GM21717 (cell line): ENCODE measurements around the gene PMF1.
"Not testable (repeated sequence)": the region's sequence is repeated elsewhere in the genome, so short reads cannot be mapped to it uniquely, and the experiment has no call there.

Experiments used
- ATAC-seq: cut with Tn5 transposase; IDR thresholded peaks from one replicate; pipeline ENCODE4 v1.9.1; 2021; ENCODE audit warnings: mild to moderate bottlenecking, moderate library complexity; ENCODE audit not compliant: unreplicated experiment

The PMF1 gene

DNA sequence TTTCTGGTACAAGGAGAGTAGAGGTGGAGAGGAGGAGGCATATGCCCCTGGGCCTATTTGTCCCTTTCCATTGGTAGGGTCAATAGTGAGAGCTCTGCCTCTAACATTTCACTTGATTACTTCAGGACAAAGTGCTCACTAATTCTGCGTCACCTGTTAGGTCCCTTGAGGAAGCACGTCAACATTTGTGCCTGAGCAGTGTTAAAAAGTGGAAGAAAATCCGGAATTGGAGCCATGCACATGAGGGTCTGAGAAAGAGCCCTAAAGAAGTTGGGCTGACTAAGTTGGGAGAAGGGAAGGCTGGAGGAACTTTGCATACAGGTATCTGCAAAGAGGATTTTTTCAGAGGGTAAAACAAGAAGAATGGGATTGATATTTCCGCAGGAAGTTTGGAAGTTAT, 17.0 kb upstream of the PMF1 start:
- ATAC-seq = no peak

DNA sequence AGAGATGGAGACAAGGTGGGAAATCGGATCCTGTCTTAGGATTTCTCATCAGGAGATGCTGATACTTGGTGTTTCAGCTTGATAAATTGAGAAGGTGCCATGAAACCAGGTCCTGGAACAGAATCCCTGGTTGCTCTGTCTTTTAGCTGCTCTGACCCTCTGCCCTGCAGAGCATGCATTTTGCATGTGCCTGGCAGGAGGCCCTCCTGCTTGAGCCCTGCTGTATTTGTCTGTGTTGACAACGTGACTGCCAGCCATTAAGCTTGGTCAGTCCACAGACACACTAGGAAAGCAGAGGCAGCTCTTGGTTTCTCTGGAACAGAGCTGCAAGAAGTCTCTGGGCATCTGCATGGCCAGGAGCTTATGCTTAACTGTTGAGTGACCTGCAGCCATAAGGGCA, 16.4 kb upstream of the PMF1 start:
- no peak for ATAC-seq

DNA sequence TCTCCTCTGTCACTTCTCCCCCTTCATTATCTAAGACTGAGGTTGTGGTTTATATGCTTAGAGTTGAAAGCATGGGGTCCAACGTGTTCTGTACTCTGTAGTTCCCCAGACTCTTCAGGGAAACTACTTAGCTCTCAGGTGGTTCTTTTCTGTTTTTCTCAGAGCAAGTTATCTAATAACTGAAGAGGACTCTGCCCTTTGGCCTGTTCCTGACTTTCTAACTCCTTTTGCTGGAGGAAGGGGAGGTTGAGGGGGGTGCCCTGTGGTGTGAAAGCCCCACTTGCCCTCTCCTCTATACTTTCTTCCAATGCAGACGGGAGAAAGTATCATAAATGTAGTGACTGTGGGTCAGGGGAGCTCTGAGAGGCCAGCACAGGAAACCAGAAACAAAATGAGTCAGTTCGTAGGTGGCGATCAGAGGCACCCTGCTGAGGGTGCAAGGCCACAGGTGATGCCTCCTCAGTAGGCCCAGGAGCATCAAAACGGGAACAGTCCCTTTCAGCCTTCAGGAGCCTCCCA, 13.9 kb upstream of the PMF1 start:
- no peak for ATAC-seq

DNA sequence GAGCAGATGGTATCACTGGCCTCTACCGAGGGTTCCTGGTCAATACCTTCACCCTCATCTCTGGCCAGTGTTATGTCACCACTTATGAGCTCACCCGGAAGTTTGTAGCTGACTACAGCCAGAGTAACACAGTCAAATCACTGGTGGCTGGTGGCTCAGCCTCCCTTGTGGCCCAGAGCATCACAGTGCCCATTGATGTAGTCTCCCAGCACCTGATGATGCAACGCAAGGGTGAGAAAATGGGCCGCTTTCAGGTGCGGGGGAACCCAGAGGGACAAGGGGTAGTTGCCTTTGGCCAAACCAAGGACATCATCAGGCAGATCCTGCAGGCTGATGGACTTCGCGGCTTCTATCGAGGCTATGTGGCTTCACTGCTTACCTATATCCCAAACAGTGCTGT, 12.8 kb upstream of the PMF1 start:
- no peak for ATAC-seq

DNA sequence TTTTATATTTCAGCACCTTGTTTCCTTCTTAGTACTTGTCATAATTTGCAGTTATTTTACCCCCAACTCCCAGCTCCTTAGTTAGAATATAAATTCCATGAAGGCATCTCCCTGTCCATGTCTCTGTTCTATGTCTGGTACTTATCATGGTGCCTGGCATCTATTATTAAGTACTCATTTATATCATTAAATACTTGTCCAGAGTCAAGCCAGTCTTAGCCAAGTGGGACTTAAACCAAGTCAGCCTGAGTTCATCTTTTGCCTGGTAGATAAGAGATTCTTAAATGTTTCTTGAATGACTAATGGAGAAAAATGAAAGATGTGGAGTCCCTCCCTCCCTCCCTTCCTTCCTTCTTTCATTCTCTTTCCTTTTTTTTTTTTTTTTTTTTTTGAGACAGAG, 9.5 kb upstream of the PMF1 start:
- no peak for ATAC-seq

DNA sequence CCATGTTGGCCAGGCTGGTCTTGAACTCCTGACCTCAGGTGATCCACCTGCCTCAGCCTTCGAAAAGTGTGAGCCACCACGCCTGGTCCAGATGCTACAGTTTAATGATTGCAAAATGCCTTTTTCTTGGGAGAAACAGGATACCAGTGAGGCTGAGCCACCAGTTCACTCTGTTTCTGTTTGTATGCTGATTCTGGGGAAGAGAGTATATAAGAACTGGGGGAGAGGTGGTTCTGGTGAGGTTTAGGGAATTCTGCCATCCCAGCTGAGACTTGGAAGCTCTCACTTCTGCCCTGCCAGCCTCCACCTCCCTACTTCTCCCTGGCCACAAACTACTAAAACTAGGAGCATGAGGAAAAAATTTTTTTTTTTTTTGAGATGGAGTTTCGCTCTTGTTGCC, 8.1 kb upstream of the PMF1 start:
- no peak for ATAC-seq

DNA sequence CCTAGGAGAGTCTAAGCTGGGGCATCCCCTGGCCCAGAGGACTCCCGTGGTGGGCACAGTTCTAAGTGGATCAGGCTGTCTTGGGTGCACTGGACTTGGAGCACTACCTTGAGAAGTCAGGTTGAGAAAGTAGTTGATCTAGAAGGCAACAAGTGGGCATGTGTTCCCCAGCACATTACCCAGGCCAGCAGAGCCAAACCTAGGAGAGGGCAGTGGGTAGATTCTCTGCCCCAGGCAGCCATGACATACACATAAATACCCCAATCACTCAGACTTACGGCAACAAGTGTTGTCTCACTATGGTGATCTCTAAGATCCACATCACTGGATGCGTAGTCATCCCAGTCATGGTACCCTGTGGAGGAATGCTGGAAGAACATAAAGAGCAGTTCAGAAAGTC, 1.6 kb upstream of the PMF1 start:
- no peak for ATAC-seq

DNA sequence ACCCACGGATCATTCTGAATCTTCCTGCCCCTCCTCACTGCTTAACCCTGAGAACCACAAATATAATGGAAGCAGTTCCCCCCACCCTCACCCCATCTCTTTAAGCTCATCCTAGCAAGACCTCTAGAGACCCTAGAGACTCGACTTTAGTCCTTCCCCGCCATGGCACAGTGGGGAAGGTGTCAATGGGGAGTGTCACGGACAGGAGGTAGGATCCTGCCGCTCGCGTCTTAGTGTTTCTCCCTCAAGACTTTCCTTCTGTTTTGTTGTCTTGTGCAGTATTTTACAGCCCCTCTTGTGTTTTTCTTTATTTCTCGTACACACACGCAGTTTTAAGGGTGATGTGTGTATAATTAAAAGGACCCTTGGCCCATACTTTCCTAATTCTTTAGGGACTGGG, 677 bp upstream of the PMF1 start:
- ATAC-seq = no peak

DNA sequence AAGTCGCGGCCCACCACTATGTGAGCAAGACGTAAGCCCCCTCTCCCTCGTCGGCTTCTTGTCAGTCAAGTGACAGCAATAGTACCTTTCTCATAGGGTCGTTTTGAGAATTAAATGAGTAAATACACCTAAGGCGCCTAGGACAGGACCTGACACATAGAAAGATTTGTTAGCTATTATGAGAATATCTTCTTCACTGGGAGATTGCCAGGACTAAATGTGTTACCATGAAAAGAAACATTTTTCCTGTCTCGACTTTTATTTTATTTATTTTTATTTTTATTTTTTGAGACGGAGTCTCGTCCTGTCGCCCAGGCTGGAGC, 798 bp downstream of the PMF1 start:
- no peak for ATAC-seq

DNA sequence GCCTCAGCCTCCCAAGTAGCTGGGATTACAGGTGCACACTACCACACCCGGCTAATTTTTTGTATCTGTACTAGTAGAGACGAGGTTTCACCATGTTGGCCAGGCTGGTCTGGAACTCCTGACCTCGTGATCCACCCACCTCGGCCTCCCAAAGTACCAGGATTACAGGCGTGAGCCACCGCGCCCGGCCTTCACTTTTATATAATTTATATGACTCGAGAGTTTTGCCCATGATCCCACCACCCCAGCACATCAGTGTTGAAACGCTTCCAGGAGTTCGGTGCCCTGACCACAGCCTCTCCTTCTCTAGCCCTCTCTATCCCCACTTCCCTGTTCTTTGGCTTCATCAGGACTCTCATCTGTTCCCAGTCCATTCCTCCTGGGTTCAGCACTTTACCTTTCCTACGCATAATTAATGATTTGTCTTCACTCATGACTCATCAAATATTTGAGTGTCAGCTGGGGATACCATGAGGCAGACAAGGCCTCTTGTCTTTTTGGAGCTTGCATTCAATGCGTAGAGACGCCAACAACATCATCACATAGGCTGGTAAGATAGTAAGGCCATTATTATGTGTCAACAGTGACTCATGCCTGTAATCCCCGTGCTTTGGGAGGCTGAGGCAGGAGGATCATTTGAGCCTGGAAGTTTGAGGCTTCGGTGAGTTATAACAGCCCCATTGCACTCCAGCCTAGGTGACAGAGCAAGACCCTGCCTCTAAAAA, 1.4 kb downstream of the PMF1 start:
- ATAC-seq = no peak

DNA sequence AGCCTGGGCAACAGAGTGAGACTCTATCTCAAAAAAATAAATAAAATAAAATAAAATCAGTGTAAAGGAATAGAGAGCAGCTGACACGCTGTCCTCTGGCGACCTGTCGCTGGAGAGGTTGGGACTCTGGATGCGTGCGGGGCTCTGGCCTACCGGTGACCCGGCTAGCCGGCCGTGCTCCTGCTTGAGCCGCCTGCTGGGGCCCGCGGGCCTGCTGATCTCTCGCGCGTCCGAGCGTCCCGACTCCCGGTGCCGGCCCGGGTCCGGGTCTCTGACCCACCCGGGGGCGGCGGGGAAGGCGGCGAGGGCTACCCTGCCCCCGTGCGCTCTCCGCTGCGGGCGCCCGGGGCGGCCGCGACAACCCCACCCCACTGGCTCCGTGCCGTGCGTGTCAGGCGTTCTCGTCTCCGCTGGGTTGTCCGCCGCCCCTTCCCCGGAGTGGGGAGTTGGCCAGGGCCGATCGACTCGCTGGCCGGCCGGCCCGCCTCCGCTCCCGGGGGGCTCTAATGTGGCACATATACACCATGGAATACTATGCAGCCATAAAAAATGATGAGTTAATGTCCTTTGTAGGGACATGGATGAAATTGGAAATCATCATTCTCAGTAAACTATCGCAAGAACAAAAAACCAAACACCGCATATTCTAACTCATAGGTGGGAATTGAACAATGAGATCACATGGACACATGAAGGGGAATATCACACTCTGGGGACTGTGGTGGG, 3.7 kb downstream of the PMF1 start:
- not testable (repeated sequence) for ATAC-seq

DNA sequence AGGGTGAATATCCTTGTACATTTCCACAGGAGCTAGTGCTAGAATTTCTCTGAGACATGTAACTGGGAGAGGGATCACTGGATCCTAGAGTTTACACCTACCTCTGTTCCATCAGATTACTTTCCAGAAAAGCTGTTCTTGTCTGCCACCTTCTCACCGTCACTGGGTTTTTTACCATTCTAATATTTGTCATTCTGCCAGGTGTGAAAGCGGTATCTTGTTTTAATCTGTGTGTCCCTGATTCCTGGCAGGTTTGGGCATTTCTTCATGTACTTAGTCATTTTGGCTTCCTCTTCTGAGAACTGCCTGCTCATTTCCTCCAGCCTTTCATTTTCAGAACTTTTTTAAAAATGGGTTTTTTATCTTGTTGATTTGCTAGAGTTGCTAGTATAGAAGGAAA, 5.1 kb downstream of the PMF1 start:
- ATAC-seq = no peak

DNA sequence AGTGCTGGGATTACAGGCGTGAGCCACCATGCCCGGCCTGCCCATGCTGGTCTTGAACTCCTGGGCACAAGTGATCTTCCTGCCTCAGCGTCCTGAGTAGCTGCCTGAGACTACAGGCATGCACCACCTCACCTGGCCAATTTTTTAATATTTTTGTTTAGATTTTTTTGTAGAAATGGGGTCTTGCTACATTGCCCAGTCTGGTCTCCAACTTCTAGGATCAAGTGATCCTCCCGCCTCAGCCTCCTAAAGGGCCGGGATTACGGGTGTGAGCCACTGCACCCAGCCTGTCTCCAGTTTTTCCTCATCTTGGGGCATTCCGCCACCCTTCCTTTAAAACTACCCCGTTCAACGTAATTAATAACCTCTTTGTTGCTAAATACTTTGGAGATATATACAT, 7.4 kb downstream of the PMF1 start:
- ATAC-seq = no peak

DNA sequence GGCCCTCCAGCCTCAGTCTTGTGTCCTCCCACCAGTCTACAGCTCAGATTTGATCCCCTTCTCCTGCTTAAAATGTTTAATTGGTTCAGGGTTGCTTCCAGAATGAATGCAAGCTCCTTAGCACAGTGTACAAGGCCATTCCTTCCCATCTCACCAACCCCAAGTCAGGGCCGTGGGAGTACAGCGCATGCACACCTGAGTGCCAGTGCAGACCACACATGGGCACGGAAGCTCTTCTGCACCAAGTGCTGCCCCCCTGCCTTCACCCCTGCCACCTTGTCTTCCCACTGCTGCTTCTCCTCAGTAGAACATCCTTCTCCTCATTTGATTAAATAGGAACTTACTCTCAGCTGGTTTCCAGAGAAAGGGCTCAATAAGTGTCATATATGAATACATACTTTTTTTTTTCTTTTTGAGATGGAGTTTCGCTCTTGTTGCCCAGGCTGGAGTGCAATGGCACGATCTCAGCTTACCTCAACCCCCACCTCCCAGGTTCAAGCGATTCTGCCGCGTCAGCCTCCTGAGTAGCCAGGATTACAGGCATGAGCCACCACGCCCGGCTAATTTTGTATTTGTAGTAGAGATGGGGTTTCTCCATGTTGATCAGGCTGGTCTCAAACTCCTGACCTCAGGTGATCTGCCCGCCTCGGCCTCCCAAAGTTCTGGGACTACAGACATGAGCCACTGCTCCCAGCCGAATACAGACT, 9.3 kb downstream of the PMF1 start:
- no peak for ATAC-seq

DNA sequence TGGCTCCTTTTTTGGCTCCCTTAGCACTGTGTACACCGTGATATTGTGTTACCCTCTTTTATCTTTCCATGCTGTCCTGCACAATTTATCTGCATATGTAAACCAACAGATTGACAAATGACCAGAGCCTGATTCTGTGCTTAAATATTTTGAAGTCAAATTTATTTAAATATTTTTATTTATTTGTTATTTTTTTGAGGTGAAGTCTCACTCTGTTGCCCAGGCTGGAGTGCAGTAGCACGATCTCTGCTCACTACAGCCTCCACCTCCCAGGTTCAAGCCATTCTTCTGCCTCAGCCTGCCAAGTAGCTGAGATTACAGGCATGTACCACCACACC, 12.8 kb downstream of the PMF1 start:
- ATAC-seq = peak; percentile 2

DNA sequence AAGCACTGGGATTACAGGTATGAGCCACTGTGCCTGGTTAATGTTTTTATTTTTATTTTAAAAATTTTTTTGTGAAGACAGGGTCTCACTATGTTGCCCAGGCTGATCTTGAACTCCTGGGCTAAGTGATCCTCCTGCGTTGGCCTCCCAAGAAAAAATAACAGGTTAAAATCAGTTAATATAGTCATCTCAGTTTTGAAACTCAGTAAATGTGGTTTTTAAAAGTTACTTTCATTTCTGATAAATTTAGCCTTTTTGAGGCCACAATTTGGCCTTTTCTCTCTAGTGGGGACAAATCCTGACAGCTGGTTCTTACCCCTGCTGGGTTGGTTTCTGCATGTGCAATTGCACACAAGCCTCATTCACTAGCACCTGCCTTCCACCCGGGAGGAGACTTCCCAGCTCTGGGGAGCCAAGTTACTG, 13.3 kb downstream of the PMF1 start:
- peak; percentile 54 for ATAC-seq

DNA sequence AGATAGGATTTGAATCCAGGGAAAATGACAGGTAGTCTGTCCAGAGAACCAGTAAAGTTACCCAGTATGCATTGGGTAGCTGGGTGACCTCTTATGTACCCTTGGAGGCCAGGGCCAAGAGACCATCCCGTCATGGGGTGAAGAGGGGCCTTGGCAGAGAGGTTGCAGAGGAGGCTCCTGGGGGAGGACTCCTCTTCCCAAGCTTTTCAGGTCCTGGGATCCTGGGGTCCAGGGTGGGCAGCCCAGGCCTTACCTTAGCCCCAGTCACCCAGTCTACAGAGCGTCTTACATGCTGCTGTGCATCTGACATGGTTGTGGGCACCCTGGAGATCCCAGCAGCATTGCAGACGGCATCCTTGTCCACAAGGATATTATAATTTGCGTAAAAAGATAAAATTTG, 14.0 kb downstream of the PMF1 start:
- ATAC-seq = peak; percentile 4

DNA sequence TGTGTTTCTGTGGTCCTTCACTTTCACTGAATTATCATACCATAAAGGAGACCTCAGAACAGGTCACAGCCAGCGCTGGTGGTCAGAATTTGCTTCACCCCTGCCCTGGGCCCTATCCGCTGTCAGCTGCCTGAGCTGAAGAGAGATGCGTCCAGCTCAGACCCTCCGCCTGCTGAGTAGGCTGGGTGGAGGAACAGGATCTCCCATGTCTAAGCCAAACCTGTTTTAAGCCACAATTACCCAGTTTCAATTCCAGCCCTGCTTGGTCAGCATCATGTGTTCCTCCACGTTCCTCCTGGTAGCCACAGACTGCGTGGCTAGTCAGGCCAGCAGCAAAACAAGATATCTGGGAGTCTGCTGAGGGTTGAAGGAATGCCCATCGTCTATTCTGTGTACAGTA, 15.7 kb downstream of the PMF1 start:
- ATAC-seq = no peak

DNA sequence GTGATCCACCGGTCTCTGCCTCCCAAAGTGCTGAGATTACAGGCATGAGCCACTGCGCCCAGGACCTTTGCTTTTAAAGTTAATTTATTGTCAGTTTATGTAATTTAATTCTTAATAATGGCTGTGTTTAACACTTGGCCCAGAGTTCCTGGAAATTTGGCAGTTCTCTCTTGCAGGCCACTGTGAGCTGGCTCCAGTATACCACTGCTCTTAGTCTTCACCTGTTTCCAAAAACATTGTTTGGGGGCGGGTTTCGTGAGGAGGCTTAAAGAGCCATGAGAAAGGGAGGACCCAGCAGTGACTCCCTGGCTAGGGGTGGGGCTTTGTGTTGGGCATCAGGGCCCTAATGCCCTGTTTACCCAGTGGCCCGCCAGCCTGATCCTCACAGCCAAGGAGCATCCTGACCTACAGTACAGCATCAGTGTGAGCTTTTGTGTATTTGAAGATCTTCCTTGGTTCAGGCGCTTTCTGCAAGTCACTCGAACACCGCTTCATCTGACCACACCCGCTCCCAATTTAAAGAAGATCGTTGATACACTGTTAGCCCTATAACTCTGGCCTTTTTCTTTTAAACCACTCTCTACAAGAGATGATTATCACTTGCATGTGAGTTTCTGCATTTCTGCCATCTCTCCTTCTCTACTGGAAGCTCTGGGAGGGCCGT, 17.1 kb downstream of the PMF1 start:
- no peak for ATAC-seq

DNA sequence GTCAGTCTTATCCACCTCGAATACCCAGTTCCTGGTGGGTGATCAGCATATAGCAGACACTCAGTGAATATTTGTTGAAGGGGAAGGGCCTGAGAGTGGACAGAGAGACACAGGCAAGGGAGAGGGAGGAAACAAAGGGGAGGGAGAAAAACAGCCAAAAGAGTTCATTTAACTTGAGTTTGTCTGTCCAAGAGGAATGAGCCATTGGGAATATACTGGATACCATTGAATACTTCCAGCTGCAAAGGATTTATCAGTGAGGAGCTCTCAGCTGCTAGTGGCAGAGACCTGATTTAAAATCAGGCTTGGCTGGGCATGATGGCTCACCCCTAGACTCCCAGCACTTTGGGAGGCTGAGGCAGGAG, 17.6 kb downstream of the PMF1 start:
- ATAC-seq = no peak

DNA sequence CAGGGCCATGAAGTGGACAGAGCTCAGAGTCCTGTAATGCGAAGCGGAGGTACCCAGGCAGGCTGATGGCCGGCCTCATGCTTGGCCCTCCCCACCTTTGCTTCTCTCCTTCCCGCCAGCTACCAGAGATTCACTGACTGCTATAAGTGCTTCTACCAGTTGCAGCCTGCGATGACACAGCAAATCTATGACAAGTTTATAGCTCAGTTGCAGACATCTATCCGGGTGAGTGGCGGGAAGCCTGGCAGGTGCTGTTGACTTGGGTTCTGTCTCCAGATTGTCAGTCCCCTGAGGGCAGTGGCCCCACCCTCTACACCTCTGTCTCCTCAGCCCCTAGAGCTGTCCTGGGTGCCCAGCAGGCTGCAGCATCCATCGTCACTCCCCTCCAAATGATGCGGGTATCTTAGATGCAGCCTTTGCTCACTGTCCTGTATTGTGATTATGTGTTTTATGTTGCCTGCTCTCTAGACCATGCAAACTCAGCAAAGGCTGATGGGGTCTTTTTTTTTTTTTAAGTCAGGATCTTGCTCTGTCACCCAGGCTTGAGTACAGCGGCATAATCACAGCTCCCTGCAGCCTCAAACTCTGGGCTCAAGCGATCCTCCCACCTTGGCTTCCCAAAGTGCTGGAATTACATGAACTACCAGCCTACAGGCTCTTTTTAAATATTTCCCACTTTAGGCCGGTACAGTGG, 19.5 kb downstream of the PMF1 start:
- no peak for ATAC-seq
